OCI-LY1 (cell line): ENCODE data around the gene CCDC142.

Experiments
- H2AFZ ChIP-seq: fragments of 200-600 bp; sonication (generic), shearing (Covaris generic); 2 replicates; pipeline ENCODE4 v1.6.0; 2014; ENCODE audit warnings: antibody characterized with exemption, mild to moderate bottlenecking, low read length
- H3F3A ChIP-seq: fragments of 200-600 bp; sonication (generic), shearing (Covaris generic); 2 replicates; pipeline ENCODE4 v1.6.0; 2014; ENCODE audit warnings: mild to moderate bottlenecking, antibody characterized with exemption, low read length, moderate library complexity; ENCODE audit not compliant: insufficient read depth
- H3K27ac ChIP-seq: fragments of 200-600 bp; sonication (generic); 2 replicates; pipeline ENCODE4 v1.5.1; 2014; ENCODE audit warnings: low read length, mixed run types, mild to moderate bottlenecking, low read depth; ENCODE audit not compliant: poor library complexity, severe bottlenecking
- H3K27me3 ChIP-seq: fragments of 200-600 bp; sonication (generic); 2 replicates; pipeline ENCODE4 v1.6.0; 2014; ENCODE audit warnings: antibody characterized with exemption, mild to moderate bottlenecking, low read length, moderate library complexity; ENCODE audit not compliant: insufficient read depth
- H3K36me3 ChIP-seq: fragments of 200-600 bp; sonication (generic); 2 replicates; pipeline ENCODE4 v1.6.1; 2014; ENCODE audit warnings: mild to moderate bottlenecking, antibody characterized with exemption, low read length, moderate library complexity, mixed read lengths; ENCODE audit not compliant: insufficient read depth
- H3K4me1 ChIP-seq: fragments of 200-600 bp; sonication (generic); 2 replicates; pipeline ENCODE4 v1.5.1; 2014; ENCODE audit warnings: mild to moderate bottlenecking, low read length, moderate library complexity; ENCODE audit not compliant: insufficient read depth, severe bottlenecking
- H3K4me2 ChIP-seq: fragments of 200-600 bp; sonication (generic), shearing (Covaris generic); 2 replicates; pipeline ENCODE4 v1.6.1; 2014; ENCODE audit warnings: low read length
- H3K4me3 ChIP-seq: fragments of 200-600 bp; sonication (generic); 2 replicates; pipeline ENCODE4 v1.5.1; 2014; ENCODE audit warnings: low read length, low read depth, mild to moderate bottlenecking, mixed read lengths; ENCODE audit not compliant: poor library complexity, severe bottlenecking
- H3K79me2 ChIP-seq: fragments of 200-600 bp; shearing (Covaris generic); 2 replicates; pipeline ENCODE4 v1.6.1; 2016; ENCODE audit warnings: mixed run types, low read length, mixed read lengths; ENCODE audit not compliant: insufficient read depth
- H3K9ac ChIP-seq: fragments of 200-600 bp; sonication (generic), shearing (Covaris generic); 2 replicates; pipeline ENCODE4 v1.6.1; 2014; ENCODE audit warnings: mild to moderate bottlenecking, low read length, mixed read lengths
- H3K9me2 ChIP-seq: fragments of 200-600 bp; sonication (generic), shearing (Covaris generic); 2 replicates; pipeline ENCODE4 v1.6.1; 2014; ENCODE audit warnings: low read depth, mild to moderate bottlenecking, low read length, mixed read lengths
- H3K9me3 ChIP-seq: fragments of 200-600 bp; shearing (Covaris generic); 2 replicates; pipeline ENCODE4 v1.6.1; 2014; ENCODE audit warnings: low read length, mixed read lengths
- H4K20me1 ChIP-seq: fragments of 200-600 bp; sonication (generic), shearing (Covaris generic); 2 replicates; pipeline ENCODE4 v1.6.0; 2016; ENCODE audit warnings: mild to moderate bottlenecking, low read length; ENCODE audit not compliant: insufficient read depth
- CTCF ChIP-seq: fragments of 200-600 bp; sonication (generic), shearing (Covaris generic); IDR thresholded peaks from 2 replicates; pipeline ENCODE4 v1.5.1; 2017; ENCODE audit warnings: mild to moderate bottlenecking, antibody characterized with exemption, low read length, moderate library complexity, mixed read lengths
- EZH2 ChIP-seq: fragments of 200-600 bp; sonication (generic), shearing (Covaris generic); IDR thresholded peaks from 2 replicates; pipeline ENCODE4 v1.8.0; 2017; ENCODE audit warnings: borderline replicate concordance, mixed run types, mild to moderate bottlenecking, antibody characterized with exemption, low read length, moderate library complexity, mixed read lengths

The CCDC142 gene

GRCh38 chr2:74516650-74517049, 33.9 kb upstream of the CCDC142 start:
- no peaks in the 10 kb centered on the region for H4K20me1 ChIP-seq
- no peak overlapping the region for H3K9ac ChIP-seq
- peaks cover 10% of the 10 kb centered on the region for H3K4me1 ChIP-seq
- H2AFZ ChIP-seq, result no peak overlapping the region
- H3K79me2 ChIP-seq, result no peaks in the 10 kb centered on the region
- no peaks in the 10 kb centered on the region for H3K9me2 ChIP-seq
- no peaks in the 10 kb centered on the region for H3F3A ChIP-seq
- peak overlapping the region; percentile 54; the same call in 1 of the 2 replicates for H3K4me2 ChIP-seq
- H3K4me3 ChIP-seq, result peak overlapping the region; percentile 43
- H3K9me3 ChIP-seq, result no peaks in the 10 kb centered on the region
- H3K36me3 ChIP-seq, result no peaks in the 10 kb centered on the region
- peaks cover 7% of the 10 kb centered on the region; the same call in 1 of the 2 replicates for H3K27me3 ChIP-seq
- no peak for TF ChIP-seq EZH2
- TF ChIP-seq CTCF, result no peak
- H3K27ac ChIP-seq, result no peak overlapping the region

GRCh38 chr2:74515981-74516633, 33.3 kb upstream of the CCDC142 start:
- no peaks in the 10 kb centered on the region for H3K36me3 ChIP-seq
- H3K9me3 ChIP-seq, result no peaks in the 10 kb centered on the region
- H3K9ac ChIP-seq, result no peak overlapping the region; the same call in 1 of the 2 replicates
- peak overlapping the region; percentile 54 for H3K4me2 ChIP-seq
- H3K4me1 ChIP-seq, result peaks cover 10% of the 10 kb centered on the region
- H3K9me2 ChIP-seq, result no peaks in the 10 kb centered on the region
- H3K27ac ChIP-seq, result no peak overlapping the region
- no peaks in the 10 kb centered on the region for H3K79me2 ChIP-seq
- H4K20me1 ChIP-seq, result no peaks in the 10 kb centered on the region
- H3F3A ChIP-seq, result no peaks in the 10 kb centered on the region
- peak overlapping the region; percentile 43 for H3K4me3 ChIP-seq
- no peak for TF ChIP-seq CTCF
- no peak for TF ChIP-seq EZH2
- H3K27me3 ChIP-seq, result peaks cover 7% of the 10 kb centered on the region; the same call in 1 of the 2 replicates
- no peak overlapping the region for H2AFZ ChIP-seq

GRCh38 chr2:74515271-74515980, 32.6 kb upstream of the CCDC142 start:
- Histone ChIP-seq H3K9me3 (no peaks in the 10 kb centered on the region), H3K4me2 (peak overlapping the region; percentile 54), H3K79me2 (no peaks in the 10 kb centered on the region), H3F3A (no peaks in the 10 kb centered on the region), H4K20me1 (no peaks in the 10 kb centered on the region), H3K9ac (no peak overlapping the region; the same call in 1 of the 2 replicates), H3K36me3 (no peaks in the 10 kb centered on the region), H3K27me3 (peaks cover 7% of the 10 kb centered on the region; the same call in 1 of the 2 replicates), H2AFZ (no peak overlapping the region), H3K27ac (no peak overlapping the region), H3K4me1 (peaks cover 10% of the 10 kb centered on the region), H3K9me2 (no peaks in the 10 kb centered on the region), H3K4me3 (peak overlapping the region; percentile 43)
- TF ChIP-seq CTCF (no peak), EZH2 (no peak)
